HG02678 (cell line): ENCODE results near the gene TENM4.
"Not testable (repeated sequence)": the region's sequence is repeated elsewhere in the genome, so short reads cannot be mapped to it uniquely, and the experiment has no call there.

Experiments used
- ATAC-seq: cut with Tn5 transposase; IDR thresholded peaks from one replicate; pipeline ENCODE4 v1.9.1; 2021; ENCODE audit warnings: mild to moderate bottlenecking, moderate library complexity; ENCODE audit not compliant: unreplicated experiment

Gene TENM4

DNA sequence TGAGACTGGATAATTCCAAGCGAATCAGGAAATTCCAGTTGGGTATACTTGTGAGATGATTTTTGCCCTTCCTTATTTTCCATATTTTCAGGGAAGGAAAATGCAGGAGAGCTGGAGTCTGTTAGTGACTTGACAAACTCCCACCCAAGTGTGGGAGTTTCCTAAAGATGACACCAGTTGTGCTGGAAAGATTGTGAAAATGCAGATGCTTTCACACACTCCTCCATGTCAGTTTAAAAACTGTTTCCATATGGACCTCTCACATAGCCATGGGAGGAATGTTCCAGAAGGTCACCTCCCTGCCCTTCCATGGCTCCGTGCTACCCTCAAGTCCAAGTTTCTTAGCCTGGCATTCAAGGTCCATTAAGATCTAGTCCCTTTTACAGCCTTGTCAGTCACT is 515.4 kb downstream of the TENM4 start:
- no peak for ATAC-seq

DNA sequence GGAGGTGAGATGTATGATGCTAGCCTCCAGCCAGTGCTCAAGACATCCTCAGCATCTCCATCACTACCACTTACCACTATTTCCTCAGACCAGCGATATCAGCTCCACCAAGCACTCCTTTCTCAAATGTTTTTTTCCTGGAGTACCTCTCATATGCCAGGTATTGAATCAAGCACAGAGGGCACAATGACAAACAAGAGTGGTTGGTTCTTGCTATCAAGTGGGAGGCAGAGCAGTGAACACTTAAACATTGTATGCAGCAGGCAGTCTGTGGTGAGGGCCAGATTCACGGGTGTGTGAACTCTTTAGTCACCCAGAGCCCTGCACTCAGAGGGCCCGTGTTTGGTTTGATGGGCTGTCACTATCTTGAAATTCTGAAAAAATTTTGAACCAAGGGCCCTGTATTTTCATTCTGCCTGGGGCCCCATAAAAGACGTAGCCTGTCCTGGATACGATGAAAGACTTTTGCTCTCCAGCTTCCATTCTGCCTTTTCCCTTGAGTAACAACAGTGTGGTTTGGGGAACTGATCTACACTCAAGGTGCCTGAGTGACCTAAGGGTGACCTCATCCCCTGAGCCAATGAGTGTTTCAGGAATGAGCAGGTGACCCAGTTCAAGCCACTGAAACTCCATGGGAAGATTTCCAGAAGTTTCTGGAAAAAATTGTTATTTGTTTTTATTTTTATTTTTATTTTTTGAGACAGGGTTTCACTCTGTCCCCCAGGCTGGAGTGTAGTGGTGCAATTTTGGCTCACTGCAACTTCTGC is 517.8 kb downstream of the TENM4 start:
- no peak for ATAC-seq

GRCh38 chr11:78921509-78921908 is 519.3 kb downstream of the TENM4 start:
- no peak for ATAC-seq

- ATAC-seq = no peak
Observed at GRCh38 chr11:78920329-78920728, 520.5 kb downstream of the TENM4 start.

- ATAC-seq = no peak
Observed at GRCh38 chr11:78916759-78917158, 524.1 kb downstream of the TENM4 start.

- no peak for ATAC-seq
Observed at GRCh38 chr11:78914503-78914902, 526.3 kb downstream of the TENM4 start.

DNA sequence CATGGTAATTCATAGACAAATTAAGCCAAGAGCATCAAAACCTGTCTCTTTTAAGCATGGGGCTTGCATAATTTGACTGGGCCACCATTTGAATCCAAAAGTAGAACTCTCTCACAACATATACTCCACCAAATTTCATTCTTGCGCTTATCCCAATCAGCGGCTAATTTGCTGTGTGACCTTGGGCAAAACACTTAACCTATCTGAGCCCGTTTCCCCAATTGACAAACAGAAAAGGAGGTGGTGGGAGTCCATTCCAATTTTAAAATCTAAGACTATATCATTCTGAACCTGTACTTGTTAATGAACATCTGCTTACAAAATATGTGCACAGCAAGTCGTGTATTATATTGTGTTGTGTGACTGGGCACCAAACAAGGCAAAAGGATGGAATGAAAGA is 528.1 kb downstream of the TENM4 start:
- no peak for ATAC-seq

- ATAC-seq = no peak
Observed at GRCh38 chr11:78910322-78910721, 530.5 kb downstream of the TENM4 start.

DNA sequence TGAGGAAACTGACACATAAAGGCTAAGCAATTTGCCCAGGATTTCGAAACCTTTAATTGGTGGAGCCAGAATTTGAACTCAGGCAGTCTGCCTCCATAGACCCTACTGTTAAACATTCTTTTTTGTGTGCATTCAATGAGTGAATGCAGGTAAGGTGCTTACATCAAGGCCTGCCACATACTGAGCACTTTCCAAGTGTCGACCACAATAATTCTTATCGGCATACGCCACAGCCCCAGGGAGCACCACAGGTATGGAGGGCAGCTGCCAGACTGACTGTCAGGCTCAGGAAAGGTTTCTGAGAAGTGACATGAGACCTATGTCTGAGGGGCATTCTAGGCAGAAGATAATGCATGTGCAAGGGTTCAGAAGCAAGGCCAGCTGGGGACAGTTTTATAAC is 531.4 kb downstream of the TENM4 start:
- ATAC-seq = no peak

DNA sequence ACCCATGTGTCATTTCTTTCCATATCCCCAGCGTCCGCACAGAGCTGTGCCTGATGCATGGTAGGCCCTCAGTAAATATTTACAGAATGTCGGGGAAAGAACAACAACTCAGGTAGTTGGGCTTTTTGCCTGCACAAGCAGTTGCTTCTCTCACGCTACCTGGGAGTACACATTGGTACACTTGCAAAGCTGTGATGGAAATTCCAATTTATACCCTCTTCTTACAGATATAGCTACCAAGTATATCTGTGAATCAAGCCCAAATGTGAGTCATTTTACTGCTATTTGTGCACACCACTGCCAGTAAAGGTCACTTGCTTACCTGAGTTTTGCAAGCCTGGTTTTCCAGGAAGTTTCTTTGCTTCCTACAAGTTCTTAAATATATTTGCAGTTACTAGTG is 533.2 kb downstream of the TENM4 start:
- ATAC-seq = no peak

DNA sequence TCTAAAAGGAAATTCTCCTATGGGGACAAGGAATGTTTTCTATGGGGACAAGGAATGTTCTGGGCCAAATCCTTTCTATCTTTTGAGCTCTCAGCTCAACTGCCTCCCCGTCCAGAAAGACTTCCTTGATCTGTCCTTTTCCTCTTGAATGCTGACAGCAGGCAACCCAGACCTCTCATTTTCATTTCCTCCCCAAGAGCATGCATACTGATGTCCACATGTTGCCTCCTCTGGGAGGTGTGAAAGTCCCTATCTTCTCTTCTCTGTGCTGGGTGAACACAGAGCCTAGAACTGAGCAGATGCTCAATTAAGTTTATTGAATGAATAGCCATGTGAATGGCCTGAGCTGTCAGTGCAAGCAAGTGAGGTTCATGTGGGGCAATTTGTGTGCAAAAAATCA is 534.3 kb downstream of the TENM4 start:
- ATAC-seq = no peak

DNA sequence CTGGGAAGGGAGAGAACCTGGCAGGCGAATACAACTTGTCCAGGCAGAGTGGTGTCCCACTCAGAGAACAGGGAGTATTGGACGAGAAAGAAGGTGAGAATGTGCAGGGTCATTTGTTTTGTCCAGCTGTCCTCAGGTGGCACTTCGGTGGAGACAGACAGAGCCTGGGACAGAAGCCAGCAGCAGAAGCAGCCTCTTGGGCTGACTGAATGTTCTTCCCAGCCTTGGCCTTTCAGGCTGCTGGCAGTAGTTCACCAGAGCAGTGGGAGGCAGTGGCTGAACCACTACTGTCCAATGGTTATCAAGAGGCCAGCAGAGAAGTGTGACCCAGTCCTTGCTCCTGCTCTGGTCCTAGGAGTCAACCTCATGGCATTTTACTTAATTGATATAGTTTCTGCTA is 535.1 kb downstream of the TENM4 start:
- no peak for ATAC-seq

GRCh38 chr11:78902771-78903507 is 537.9 kb downstream of the TENM4 start:
- no peak for ATAC-seq

- no peak for ATAC-seq
Observed at GRCh38 chr11:78901831-78902230, 539.0 kb downstream of the TENM4 start.

DNA sequence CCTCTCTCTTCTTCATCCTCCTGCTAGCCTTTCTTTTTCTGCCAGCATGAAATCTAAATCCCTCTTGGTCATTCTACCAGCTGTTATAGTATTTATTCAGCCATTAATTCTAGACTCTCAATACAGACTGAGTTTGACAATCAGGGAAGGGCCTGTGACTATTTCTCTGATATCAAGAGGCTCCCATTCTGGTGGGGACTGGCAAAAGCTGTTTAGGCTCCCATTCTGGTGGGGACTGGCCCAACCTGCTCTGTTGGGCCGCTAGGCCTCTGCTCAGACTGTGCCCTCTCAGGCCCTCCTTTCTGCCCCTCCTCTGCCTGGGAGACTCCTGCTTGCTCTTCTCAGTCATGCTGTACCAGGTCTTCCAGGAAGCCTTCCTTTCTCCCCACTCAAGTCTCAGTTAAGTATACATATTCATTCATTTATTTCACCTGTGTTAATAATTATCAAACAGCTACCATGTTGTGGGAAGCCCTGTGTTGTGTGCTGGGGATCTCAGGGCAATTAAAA is 542.5 kb downstream of the TENM4 start:
- no peak for ATAC-seq

GRCh38 chr11:78893996-78894395 is 546.8 kb downstream of the TENM4 start:
- ATAC-seq = no peak

DNA sequence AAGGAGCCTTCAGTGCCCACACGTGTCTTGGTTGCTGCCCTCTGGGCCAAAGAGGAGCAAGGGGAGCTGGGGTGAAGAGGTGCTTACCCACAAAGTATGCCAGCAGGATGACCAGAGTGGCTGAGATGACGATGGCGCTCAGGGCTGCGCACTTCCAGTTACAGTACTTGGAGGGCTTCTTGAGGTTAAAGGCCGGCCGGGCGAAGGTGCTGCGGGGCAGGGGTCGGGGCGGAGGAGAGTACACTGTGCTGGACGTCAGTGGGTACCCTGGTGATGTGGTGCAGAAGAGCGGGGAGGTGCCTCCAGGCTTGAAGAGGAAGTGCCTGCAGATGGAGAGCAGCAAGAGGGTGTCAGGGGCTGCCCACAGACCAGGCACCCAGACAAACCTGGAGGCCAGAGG is 551.1 kb downstream of the TENM4 start:
- ATAC-seq = no peak

- ATAC-seq = no peak
Observed at GRCh38 chr11:78886616-78887015, 554.2 kb downstream of the TENM4 start.

GRCh38 chr11:78884761-78885160 is 556.1 kb downstream of the TENM4 start:
- ATAC-seq = no peak

DNA sequence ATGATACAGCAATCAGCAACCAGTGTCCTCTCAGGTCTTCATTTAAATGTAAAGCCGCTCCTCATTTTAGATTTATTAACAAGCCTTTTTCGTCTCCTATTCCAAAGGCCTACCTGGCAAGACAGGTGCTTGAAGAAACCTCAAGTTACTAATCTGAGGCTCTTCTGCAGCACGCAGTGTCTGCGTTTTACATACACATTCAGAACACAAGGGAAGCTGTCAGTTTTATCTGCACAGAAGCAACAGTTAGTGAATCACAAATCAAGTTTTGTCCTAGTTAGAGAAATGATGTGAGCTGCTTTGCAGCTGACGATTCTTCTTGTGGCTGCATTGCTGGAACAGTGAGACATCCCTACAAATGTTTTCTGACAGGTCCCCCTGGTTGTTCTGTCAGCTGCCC is 557.3 kb downstream of the TENM4 start:
- ATAC-seq = no peak

DNA sequence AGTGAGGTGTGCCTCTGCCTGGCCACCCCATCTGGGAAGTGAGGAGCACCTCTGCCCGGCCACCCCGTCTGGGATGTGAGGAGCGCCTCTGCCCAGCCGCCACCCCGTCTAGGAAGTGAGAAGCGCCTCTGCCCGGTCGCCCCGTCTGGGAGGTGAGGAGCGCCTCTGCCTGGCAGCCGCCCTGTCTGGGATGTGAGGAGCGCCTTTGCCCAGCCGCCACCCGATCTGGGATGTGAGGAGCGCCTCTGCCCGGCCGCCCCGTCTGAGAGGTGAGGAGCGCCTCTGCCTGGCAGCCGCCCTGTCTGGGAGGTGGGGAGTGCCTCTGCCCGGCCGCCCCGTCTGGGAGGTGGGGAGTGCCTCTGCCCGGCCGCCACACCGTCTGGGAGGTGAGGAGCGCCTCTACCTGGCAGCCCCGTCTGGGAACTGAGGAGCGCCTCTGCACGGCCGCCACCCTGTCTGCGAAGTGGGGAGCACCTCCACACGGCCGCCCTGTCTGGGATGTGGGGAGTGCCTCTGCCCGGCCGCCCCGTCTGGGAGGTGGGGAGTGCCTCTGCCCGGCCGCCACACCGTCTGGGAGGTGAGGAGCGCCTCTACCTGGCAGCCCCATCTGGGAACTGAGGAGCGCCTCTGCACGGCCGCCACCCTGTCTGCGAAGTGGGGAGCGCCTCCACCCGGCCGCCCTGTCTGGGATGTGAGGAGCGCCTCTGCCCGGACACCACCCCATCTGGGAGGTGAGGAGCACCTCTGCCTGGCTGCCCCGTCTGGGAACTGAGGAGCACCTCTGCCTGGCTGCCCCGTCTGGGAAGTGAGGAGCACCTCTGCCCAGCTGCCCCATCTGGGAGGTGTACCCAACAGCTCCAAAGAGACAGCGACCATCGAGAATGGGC is 561.5 kb downstream of the TENM4 start:
- not testable (repeated sequence) for ATAC-seq
